ENCODE measurements around the gene ANK3. TPM values are rescaled to one million over a fixed set of nuclear protein-coding genes. Genes with fewer than 3 reads are reported as not detected.

Gene ANK3
- total and polyA plus RNA-seq, 8 donors: 3.3 to 28.5 (median 17.3) TPM

- FAIRE-seq: no peak
- intact Hi-C loops (cut with DNase I): no loop called here
- Histone ChIP-seq H3K27me3 (no peaks in the 10 kb centered on the region), H3K9me3 (no peaks in the 10 kb centered on the region), H3K4me3 (no peak overlapping the region), H3K36me3 (no peaks in the 10 kb centered on the region), H3K4me1 (peaks cover 0 to 3% (median 0%) of the 10 kb centered on the region in 3 donors), H3K27ac (no peak overlapping the region)
- WGBS, 2 donors: 60 to 64% methylated on average over 2 of the region's 2 CpGs
- ATAC-seq: peak in 1 of 4 donors; percentile 9
- TF ChIP-seq, protein P1, sequence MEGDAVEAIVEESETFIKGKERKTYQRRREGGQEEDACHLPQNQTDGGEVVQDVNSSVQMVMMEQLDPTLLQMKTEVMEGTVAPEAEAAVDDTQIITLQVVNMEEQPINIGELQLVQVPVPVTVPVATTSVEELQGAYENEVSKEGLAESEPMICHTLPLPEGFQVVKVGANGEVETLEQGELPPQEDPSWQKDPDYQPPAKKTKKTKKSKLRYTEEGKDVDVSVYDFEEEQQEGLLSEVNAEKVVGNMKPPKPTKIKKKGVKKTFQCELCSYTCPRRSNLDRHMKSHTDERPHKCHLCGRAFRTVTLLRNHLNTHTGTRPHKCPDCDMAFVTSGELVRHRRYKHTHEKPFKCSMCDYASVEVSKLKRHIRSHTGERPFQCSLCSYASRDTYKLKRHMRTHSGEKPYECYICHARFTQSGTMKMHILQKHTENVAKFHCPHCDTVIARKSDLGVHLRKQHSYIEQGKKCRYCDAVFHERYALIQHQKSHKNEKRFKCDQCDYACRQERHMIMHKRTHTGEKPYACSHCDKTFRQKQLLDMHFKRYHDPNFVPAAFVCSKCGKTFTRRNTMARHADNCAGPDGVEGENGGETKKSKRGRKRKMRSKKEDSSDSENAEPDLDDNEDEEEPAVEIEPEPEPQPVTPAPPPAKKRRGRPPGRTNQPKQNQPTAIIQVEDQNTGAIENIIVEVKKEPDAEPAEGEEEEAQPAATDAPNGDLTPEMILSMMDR (IDR thresholded peaks at IDR 0.05): no peak
- no peak for DNase-seq
Measured at GRCh38 chr10:60258429-60258797, 131.3 kb downstream of the ANK3 start.

DNA sequence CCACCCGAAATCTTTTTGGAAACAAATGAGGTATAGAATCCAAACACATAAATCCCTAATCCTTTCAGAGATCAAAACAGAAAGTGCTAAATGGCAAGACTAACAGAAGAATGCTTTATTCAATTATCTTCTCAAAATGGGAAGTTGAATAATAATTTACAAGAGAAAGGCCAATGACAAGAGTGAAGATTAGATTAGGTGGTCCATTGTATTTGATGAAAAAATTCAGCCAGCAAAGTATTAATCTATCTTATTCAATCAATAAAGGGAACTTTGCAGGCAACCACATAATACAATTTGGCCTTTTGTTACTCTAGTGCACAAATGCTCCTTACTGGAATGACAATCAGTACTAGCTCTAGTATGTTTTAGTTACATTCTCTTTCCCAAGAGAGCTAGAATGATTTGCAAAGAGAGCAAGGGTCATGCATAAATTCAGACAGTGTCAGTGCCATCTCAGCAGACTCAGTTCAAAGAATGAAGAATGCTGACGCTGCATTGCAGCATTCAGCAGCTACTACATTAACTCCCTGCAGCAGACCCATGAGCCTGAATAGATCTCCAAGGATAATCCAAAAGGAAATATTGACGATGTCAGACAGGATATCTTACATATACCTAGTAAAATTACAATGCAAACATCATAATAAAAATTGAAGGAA is 131.8 kb downstream of the ANK3 start:
- Histone ChIP-seq H3K36me3 (no peaks in the 10 kb centered on the region), H3K4me3 (no peak overlapping the region), H3K9me3 (no peaks in the 10 kb centered on the region), H3K27ac (no peak overlapping the region), H3K27me3 (no peaks in the 10 kb centered on the region), H3K4me1 (peaks cover 0 to 3% (median 0%) of the 10 kb centered on the region in 3 donors)
- intact Hi-C loops (cut with DNase I): no loop called here
- ATAC-seq (peak in 1 of 4 donors; percentile 36), DNase-seq (no peak), FAIRE-seq (no peak)
- TF ChIP-seq, protein P1 (IDR thresholded peaks at IDR 0.05): no peak
- 59 to 67% methylated on average over 3 of the region's 3 CpGs for WGBS, 2 donors

DNA sequence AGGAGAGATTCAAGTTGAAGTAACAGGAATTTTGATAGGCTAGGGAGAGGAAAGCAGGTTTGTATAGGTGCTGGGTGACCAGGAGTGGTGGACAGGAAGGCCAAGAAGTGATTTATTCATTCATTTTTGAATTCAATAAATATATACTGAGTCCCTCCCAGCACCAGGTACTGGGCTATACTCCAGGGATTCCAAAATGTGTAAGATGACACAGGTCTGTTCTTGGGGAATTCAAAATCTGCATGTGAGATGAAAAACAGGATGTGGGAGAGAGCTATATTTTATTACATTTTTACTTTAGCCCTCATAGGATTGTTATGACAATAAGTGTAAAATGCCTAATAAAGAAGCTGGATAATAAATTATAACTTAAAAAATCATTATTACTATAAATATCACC is 134.9 kb downstream of the ANK3 start:
- no peaks in the 10 kb centered on the region for H3K36me3 ChIP-seq
- TF ChIP-seq, protein P1 (IDR thresholded peaks at IDR 0.05): no peak
- H3K4me3 ChIP-seq: no peak overlapping the region
- intact Hi-C loops (cut with DNase I): no loop called here
- no peak overlapping the region for H3K27ac ChIP-seq
- H3K27me3 ChIP-seq: no peaks in the 10 kb centered on the region
- H3K4me1 ChIP-seq: peaks cover 0 to 3% (median 0%) of the 10 kb centered on the region in 3 donors
- DNase-seq (no peak), ATAC-seq (no peak), FAIRE-seq (no peak)
- no peaks in the 10 kb centered on the region for H3K9me3 ChIP-seq

DNA sequence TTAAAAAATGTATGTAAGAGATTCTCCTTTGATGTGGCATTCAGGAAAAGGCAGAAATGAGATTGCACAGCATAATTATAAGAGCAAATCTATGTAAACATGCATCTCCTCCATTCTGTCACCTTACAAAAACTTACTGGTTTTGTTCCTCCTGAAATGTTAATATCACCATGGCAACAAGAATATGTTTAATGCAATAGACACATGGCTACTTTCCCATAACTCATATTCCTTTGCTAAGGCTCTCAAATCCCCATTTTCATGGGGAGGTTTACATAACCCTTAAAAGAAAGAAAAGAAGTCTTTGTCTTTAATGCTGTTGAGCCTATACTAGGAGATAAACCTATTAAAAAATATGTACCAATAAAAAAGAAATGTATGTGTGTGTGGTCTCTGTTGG is 136.2 kb downstream of the ANK3 start:
- DNase-seq (no peak), ATAC-seq (no peak), FAIRE-seq (no peak)
- no peaks in the 10 kb centered on the region for H3K27me3 ChIP-seq
- H3K4me3 ChIP-seq: no peak overlapping the region
- no peaks in the 10 kb centered on the region for H3K9me3 ChIP-seq
- intact Hi-C loops (cut with DNase I): no loop called here
- no peak overlapping the region for H3K27ac ChIP-seq
- peaks cover 0 to 3% (median 0%) of the 10 kb centered on the region in 3 donors for H3K4me1 ChIP-seq
- no peaks in the 10 kb centered on the region for H3K36me3 ChIP-seq
- TF ChIP-seq, protein P1 (IDR thresholded peaks at IDR 0.05): no peak

- WGBS, 2 donors: 90 to 96% methylated on average over 4 of the region's 4 CpGs
- Histone ChIP-seq H3K27me3 (no peaks in the 10 kb centered on the region), H3K36me3 (no peaks in the 10 kb centered on the region), H3K27ac (no peak overlapping the region), H3K9me3 (no peaks in the 10 kb centered on the region), H3K4me3 (no peak overlapping the region), H3K4me1 (peaks cover 0 to under 1% (median 0%) of the 10 kb centered on the region in 3 donors)
- TF ChIP-seq, protein P1 (IDR thresholded peaks at IDR 0.05): no peak
- ATAC-seq: no peak
- no peak for FAIRE-seq
- DNase-seq: no peak
- intact Hi-C loops (cut with DNase I): no loop called here
Measured at GRCh38 chr10:60252688-60253087, 137.0 kb downstream of the ANK3 start.

Data from pancreas (tissue), 10 donors.